Right atrium auricular region (tissue), 2 donors: Measurements from ENCODE around the gene TSPAN9. TPM values are rescaled to one million over a fixed set of nuclear protein-coding genes. Genes with fewer than 3 reads are reported as not detected.

ENCODE experiments used
- DNase-seq: peaks from one replicate; pipeline ENCODE4 v3.0.0-alpha.2; 2019; ENCODE audit warnings: low spot score
- H3K27ac ChIP-seq, 2 donors: fragments of 200-600 bp; sonication (generic); 1 replicate in 1 of 2; 2 replicates in 1 of 2; pipeline ENCODE4 v1.5.1; 2016 to 2019
- H3K27me3 ChIP-seq, 2 donors: fragments of 200-600 bp; sonication (generic); one replicate each; pipeline versions ENCODE4 v1.5.1 to v1.6.0; 2017 to 2019
- H3K36me3 ChIP-seq: fragments of 200-600 bp; sonication (generic); one replicate; pipeline ENCODE4 v1.5.1; 2016
- H3K4me1 ChIP-seq, 2 donors: fragments of 200-600 bp; sonication (generic); one replicate each; pipeline versions ENCODE4 v1.5.1 to v1.6.0; 2017 to 2019
- H3K4me3 ChIP-seq, 2 donors: fragments of 200-600 bp; sonication (generic); 1 replicate in 1 of 2; 2 replicates in 1 of 2; pipeline ENCODE4 v1.5.1; 2017 to 2019; ENCODE audit warnings: mild to moderate bottlenecking in 1 of 2, moderate library complexity in 1 of 2
- H3K9me3 ChIP-seq, 2 donors: fragments of 200-600 bp; sonication (generic); one replicate each; pipeline ENCODE4 v1.5.1; 2019
- CTCF ChIP-seq, 2 donors: fragments of 200-600 bp; sonication (generic); IDR thresholded peaks; one replicate each; pipeline ENCODE4 v1.5.1; 2019; ENCODE audit warnings: antibody characterized with exemption in 2 of 2
- total RNA-seq, 2 donors: library from RNA; depleted of rRNA; stranded (reverse); fragments of >200 nt; gene quantifications; one replicate each; pipeline ENCODE4 v1.1.0, GENCODE V29; 2016

TSPAN9 gene
- total RNA-seq, 2 donors from 2014 or later, result 103 to 185 TPM

DNA sequence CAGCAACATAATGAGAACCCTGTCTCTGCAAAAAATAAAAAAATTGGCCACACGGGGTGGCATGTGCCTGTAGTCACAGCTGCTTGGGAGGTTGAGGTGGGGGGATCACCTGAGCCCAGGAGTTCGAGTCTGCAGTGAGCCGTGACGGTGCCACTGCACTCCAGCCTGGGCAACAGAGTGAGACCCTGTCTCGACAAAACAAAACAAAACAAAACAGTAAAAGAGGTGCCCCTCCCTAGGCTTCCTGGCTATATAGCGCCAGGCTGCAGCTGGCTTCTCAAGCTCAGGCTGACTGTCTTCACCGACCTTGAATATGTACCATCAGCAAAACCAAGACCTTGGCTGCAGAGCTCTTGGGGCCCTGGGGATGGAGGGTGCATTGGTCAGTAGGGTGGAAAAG, 29.4 kb downstream of the TSPAN9 start:
- H3K9me3 ChIP-seq, result no peaks in the 10 kb centered on the region
- H3K27ac ChIP-seq, result peak overlapping the region in 1 of 2 donors; percentile 2
- H3K4me1 ChIP-seq, result peaks cover 0 to 65% of the 10 kb centered on the region in 2 donors
- no peak overlapping the region for H3K4me3 ChIP-seq
- no peak for TF ChIP-seq CTCF (IDR thresholded peaks at IDR 0.05)
- DNase-seq, result no peak
- no peaks in the 10 kb centered on the region for H3K36me3 ChIP-seq
- H3K27me3 ChIP-seq, result no peaks in the 10 kb centered on the region

DNA sequence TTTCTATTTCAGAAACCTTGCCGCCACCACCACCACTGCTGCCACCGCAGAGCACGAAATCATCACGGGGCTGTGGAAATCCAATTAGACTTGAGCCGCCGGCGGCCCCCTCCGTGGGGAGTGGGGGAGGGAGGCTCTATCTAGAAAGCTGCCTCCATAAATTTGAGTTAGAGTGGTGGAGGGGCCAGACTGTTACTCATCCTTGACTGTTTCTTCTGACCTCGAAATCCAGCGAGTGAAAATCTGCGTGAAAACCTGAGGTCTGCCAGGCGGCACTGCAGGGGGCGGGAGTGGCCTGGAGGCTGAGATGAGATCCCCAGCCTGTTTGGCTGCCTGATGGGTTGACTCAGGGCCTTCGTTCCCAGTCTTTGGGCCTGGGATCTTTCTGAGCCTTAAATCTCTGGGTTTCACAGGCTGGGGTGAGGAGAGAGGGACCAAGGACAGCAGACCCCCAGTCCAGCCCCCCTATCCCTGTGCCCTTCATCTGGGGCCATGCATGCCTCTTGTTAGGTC, 29.9 kb downstream of the TSPAN9 start:
- no peak for TF ChIP-seq CTCF (IDR thresholded peaks at IDR 0.05)
- no peaks in the 10 kb centered on the region for H3K27me3 ChIP-seq
- no peak overlapping the region for H3K4me3 ChIP-seq
- DNase-seq, result no peak
- peaks cover 0 to 60% of the 10 kb centered on the region in 2 donors for H3K4me1 ChIP-seq
- H3K27ac ChIP-seq, result peak overlapping the region in 1 of 2 donors; percentile 2
- no peaks in the 10 kb centered on the region for H3K9me3 ChIP-seq
- no peaks in the 10 kb centered on the region for H3K36me3 ChIP-seq

- no peak for DNase-seq
- H3K27ac ChIP-seq, result no peak overlapping the region
- H3K4me3 ChIP-seq, result no peak overlapping the region
- no peaks in the 10 kb centered on the region for H3K9me3 ChIP-seq
- peaks cover 0 to 52% of the 10 kb centered on the region in 2 donors for H3K4me1 ChIP-seq
- H3K36me3 ChIP-seq, result no peaks in the 10 kb centered on the region
- no peak for TF ChIP-seq CTCF (IDR thresholded peaks at IDR 0.05)
- no peaks in the 10 kb centered on the region for H3K27me3 ChIP-seq
Observed at GRCh38 chr12:3107954-3108353, 30.8 kb downstream of the TSPAN9 start.

DNA sequence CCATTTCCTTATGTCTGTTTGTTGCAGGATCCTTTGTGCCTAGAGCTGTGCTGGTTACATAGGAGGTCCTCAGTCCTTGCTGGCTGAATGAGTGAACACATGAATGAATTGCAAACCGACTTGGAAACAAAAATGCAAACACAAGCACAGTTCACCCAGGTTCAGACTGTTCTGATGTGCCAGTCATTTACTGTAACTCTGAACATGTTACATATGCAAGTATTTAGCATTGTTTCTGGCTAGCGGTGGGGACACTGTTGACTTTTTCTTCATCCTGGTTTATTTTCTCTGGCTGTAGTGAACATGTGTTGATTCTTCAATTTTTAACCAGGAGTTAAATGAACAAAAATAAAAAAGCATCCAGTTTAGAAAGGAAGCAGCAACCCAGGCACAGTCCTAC, 33.4 kb downstream of the TSPAN9 start:
- H3K9me3 ChIP-seq, result no peaks in the 10 kb centered on the region
- no peaks in the 10 kb centered on the region for H3K36me3 ChIP-seq
- H3K27me3 ChIP-seq, result no peaks in the 10 kb centered on the region
- DNase-seq, result no peak
- TF ChIP-seq CTCF (IDR thresholded peaks at IDR 0.05), result no peak
- H3K4me3 ChIP-seq, result no peak overlapping the region
- H3K27ac ChIP-seq, result no peak overlapping the region
- peaks cover 0 to 26% of the 10 kb centered on the region in 2 donors for H3K4me1 ChIP-seq

- DNase-seq, result no peak
- Histone ChIP-seq H3K27ac (no peak overlapping the region), H3K4me1 (peaks cover 0 to 31% of the 10 kb centered on the region in 2 donors), H3K36me3 (no peaks in the 10 kb centered on the region), H3K4me3 (no peak overlapping the region), H3K9me3 (no peaks in the 10 kb centered on the region), H3K27me3 (no peaks in the 10 kb centered on the region)
- no peak for TF ChIP-seq CTCF (IDR thresholded peaks at IDR 0.05)
Observed at GRCh38 chr12:3113671-3114325, 36.6 kb downstream of the TSPAN9 start.

DNA sequence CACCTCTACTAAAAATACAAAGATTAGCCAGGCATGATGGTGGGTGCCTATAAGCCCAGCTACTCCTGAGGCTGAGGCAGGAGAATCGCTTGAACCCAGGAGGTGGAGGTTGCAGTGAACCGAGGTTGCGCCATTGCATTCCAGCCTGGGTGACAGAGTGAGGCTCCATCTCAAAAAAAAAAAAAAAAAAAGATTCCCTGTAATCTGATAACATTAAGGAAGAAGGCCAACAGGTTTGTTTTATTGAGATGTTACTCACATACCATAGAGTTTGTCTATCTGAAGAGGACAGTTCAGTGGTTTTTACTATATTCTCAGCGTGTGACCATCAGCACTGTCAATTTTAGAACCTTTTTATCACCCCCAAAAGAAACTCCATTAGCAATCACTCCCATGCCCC, 37.5 kb downstream of the TSPAN9 start:
- no peaks in the 10 kb centered on the region for H3K27me3 ChIP-seq
- no peaks in the 10 kb centered on the region for H3K9me3 ChIP-seq
- no peaks in the 10 kb centered on the region for H3K36me3 ChIP-seq
- DNase-seq, result no peak
- peaks cover 0 to 40% of the 10 kb centered on the region in 2 donors for H3K4me1 ChIP-seq
- H3K27ac ChIP-seq, result no peak overlapping the region
- TF ChIP-seq CTCF (IDR thresholded peaks at IDR 0.05), result no peak
- no peak overlapping the region for H3K4me3 ChIP-seq
